WI38 (cell line): Measurements from ENCODE around the gene SEC16A.

ENCODE experiments used
- H3K4me3 ChIP-seq: 2 replicates; pipeline ENCODE4 v1.5.1; 2011; ENCODE audit warnings: low read depth, mild to moderate bottlenecking, control low read depth, low read length
- TF ChIP-seq, protein P1 (sequence below): IDR thresholded peaks from 2 replicates; pipeline ENCODE4 v1.5.1; 2012; ENCODE audit warnings: low read depth, mild to moderate bottlenecking, control low read depth, low read length

Gene SEC16A

DNA sequence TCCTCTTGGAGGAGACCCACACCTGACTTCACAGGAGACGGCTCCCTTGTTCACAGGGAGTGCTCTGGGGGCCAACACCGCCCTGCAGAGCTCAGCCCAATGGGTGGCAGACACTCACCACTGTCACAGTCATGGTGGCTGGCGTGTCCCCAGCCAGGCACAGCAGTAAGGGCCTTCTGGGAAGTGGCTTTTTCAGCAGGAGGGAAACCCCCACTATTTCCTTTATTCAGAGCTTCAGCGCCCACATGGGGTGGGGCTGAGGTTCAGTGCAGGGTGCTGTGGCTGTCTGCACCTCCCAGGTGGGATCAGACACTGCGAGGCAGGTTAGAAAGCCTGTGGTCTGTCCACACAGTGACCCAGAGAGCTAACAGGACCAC lies 79.3 kb downstream of the SEC16A start:
- no peak overlapping the region for H3K4me3 ChIP-seq
- TF ChIP-seq, protein P1, sequence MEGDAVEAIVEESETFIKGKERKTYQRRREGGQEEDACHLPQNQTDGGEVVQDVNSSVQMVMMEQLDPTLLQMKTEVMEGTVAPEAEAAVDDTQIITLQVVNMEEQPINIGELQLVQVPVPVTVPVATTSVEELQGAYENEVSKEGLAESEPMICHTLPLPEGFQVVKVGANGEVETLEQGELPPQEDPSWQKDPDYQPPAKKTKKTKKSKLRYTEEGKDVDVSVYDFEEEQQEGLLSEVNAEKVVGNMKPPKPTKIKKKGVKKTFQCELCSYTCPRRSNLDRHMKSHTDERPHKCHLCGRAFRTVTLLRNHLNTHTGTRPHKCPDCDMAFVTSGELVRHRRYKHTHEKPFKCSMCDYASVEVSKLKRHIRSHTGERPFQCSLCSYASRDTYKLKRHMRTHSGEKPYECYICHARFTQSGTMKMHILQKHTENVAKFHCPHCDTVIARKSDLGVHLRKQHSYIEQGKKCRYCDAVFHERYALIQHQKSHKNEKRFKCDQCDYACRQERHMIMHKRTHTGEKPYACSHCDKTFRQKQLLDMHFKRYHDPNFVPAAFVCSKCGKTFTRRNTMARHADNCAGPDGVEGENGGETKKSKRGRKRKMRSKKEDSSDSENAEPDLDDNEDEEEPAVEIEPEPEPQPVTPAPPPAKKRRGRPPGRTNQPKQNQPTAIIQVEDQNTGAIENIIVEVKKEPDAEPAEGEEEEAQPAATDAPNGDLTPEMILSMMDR: no peak

GRCh38 chr9:136402067-136402466 lies 80.8 kb downstream of the SEC16A start:
- TF ChIP-seq, protein P1: no peak
- no peak overlapping the region for H3K4me3 ChIP-seq

DNA sequence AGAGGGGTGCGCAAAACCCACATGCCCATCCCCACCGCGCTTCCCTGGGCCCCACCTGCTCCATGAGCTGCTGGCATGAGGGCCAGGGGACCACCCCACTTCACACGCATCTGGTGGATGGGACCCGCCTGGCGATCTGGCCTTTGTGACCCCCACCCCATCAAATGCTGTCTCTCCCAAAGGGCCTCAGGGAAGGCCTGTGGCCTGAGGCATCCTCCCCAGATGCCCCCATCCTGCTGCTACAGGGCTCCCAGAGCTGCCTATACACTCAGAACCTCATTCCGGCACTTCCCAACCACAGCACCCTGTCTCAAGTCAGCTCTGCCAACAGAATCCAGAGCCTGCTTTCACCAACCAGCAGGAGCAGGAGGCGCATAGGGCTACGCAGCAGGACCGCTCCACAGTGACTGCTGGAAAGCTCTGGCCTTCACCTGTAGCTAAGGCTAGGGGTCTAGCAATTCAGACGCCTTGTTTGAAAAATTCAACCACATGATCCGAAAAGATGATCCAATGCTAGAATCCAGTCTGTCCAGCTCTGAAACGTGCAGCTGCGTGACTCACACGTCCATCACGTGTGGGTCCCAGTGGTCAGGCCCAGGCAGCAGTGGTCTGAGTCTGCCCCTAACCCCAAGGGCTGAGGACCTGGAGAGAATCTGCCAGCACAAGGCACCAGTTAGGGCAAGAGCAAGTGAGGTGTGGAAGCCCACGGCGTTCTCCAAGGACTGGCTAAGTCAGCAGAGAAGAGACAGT lies 81.5 kb downstream of the SEC16A start:
- TF ChIP-seq, protein P1: no peak
- no peak overlapping the region for H3K4me3 ChIP-seq

- TF ChIP-seq, protein P1: peak; percentile 73
- peak within 1 kb of the TSS; percentile 83 for H3K4me3 ChIP-seq
These were observed 82.6 kb downstream of the SEC16A start, which contains the start of gene SNAPC4 for GRCh38 chr9:136400038-136400834. TSS of gene SNAPC4 (minus strand) at chr9:136400170. CDS start at chr9:136398428, 1,742 bp downstream.

GRCh38 chr9:136399176-136400037 lies 83.4 kb downstream of the SEC16A start:
- peak overlapping the region; percentile 83 for H3K4me3 ChIP-seq
- TF ChIP-seq, protein P1: no peak

DNA sequence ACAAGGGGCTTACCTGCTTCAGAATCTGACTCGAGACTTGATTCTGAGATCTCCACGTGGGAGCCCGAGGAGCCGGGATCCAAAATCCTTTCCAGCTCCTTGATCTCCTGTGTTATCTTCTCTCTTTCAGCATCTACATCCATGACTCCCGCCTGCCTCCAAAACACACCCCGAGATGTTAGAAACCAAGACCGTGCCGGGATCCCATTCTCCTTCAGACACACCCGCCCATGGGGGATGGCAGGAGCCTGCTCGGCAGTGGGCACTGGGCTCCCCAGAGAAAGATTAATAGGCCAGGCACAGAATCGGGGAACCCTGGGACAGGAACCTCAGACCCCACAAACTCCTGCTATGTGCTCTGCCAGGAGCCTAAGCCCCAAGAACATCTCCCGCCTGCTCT lies 84.6 kb downstream of the SEC16A start:
- no peak overlapping the region; the same call in 1 of the 2 replicates for H3K4me3 ChIP-seq

More for the DNA sequence above, 84.6 kb downstream of the SEC16A start:
- TF ChIP-seq, protein P1: no peak
